ENCODE measurements around the gene POU6F2. TPM values are rescaled to one million over a fixed set of nuclear protein-coding genes. Genes with fewer than 3 reads are reported as not detected.

POU6F2 gene
- total and polyA plus RNA-seq, 2 experiments from 2014 or later: not detected

GRCh38 chr7:39516498-39516897 is 538.8 kb downstream of the POU6F2 start:
- DNase-seq: no peak
- no peaks in the 10 kb centered on the region for H3K79me2 ChIP-seq (ENCODE audit: insufficient read depth)
- no peak overlapping the region for H3K9ac ChIP-seq
- H3K27me3 ChIP-seq (replicated peaks; ENCODE audit: insufficient read depth): peaks cover 18% of the 10 kb centered on the region
- TF ChIP-seq EZH2 (IDR thresholded peaks at IDR 0.05; ENCODE audit: insufficient read depth, poor library complexity, severe bottlenecking): no peak
- TF ChIP-seq EZH2phosphoT487 (IDR thresholded peaks at IDR 0.05; ENCODE audit: insufficient read depth, low read depth): no peak
- no peak overlapping the region for H3K4me2 ChIP-seq (ENCODE audit: unreplicated experiment)
- in situ Hi-C loops (cut with MboI): no loop called here
- H3F3A ChIP-seq (ENCODE audit: insufficient read depth): no peaks in the 10 kb centered on the region; the same call in 1 of the 2 replicates
- H2AFZ ChIP-seq: no peak overlapping the region
- H3K9me2 ChIP-seq (ENCODE audit: insufficient read depth): no peaks in the 10 kb centered on the region
- H3K4me3 ChIP-seq: no peak overlapping the region
- H3K36me3 ChIP-seq (ENCODE audit: low read depth): no peaks in the 10 kb centered on the region
- H3K4me1 ChIP-seq (ENCODE audit: insufficient read depth): no peaks in the 10 kb centered on the region
- no peak overlapping the region for H3K27ac ChIP-seq
- 20 to 25% methylated on average over 7 of the region's 7 CpGs for WGBS, 2 experiments (ENCODE audit: low coverage in 1 of 2, low lambda C conversion rate in 2 of 2, missing lambda C conversion rate in 2 of 2)
- H3K9me3 ChIP-seq (ENCODE audit: low read depth): no peaks in the 10 kb centered on the region
- no peaks in the 10 kb centered on the region for H4K20me1 ChIP-seq (ENCODE audit: insufficient read depth)

GRCh38 chr7:39517240-39517639 is 539.5 kb downstream of the POU6F2 start:
- WGBS, 2 experiments (ENCODE audit: low coverage in 1 of 2, low lambda C conversion rate in 2 of 2, missing lambda C conversion rate in 2 of 2): 41 to 53% methylated on average over 3 of the region's 3 CpGs
- Histone ChIP-seq H3K9ac (no peak overlapping the region), H3K4me2 (ENCODE audit: unreplicated experiment) (no peak overlapping the region), H3K36me3 (ENCODE audit: low read depth) (no peaks in the 10 kb centered on the region), H3K4me3 (no peak overlapping the region), H3K27ac (no peak overlapping the region), H3F3A (ENCODE audit: insufficient read depth) (no peaks in the 10 kb centered on the region; the same call in 1 of the 2 replicates), H4K20me1 (ENCODE audit: insufficient read depth) (no peaks in the 10 kb centered on the region), H3K9me3 (ENCODE audit: low read depth) (no peaks in the 10 kb centered on the region), H3K4me1 (ENCODE audit: insufficient read depth) (no peaks in the 10 kb centered on the region), H3K9me2 (ENCODE audit: insufficient read depth) (no peaks in the 10 kb centered on the region), H3K27me3 (replicated peaks; ENCODE audit: insufficient read depth) (peaks cover 18% of the 10 kb centered on the region), H2AFZ (no peak overlapping the region), H3K79me2 (ENCODE audit: insufficient read depth) (no peaks in the 10 kb centered on the region)
- DNase-seq: no peak
- in situ Hi-C loops (cut with MboI): no loop called here
- no peak for TF ChIP-seq EZH2 (IDR thresholded peaks at IDR 0.05; ENCODE audit: insufficient read depth, poor library complexity, severe bottlenecking)
- TF ChIP-seq EZH2phosphoT487 (IDR thresholded peaks at IDR 0.05; ENCODE audit: insufficient read depth, low read depth): no peak

Small RNA genes within 50 kb of the gene (small RNA-seq; reads per million reads assigned to genes)
- 0.37 reads per million for gene SNORA20B (ENCODE audit: low read depth, low replicate concordance)

Other genes starting within 250 kb of the POU6F2 start
- 30.6 and 30.9 TPM in 2 replicates for gene VPS41, start 68.7 kb upstream of the POU6F2 start, total RNA-seq (2014; rRNA removed; shearing (Covaris generic))
- gene VPS41, start 68.7 kb upstream of the POU6F2 start, polyA plus RNA-seq (2016; fragmentation: Nextera tagmentation; extraction: Ambion mirVana): 32.7 and 36.4 TPM in 2 replicates